HG02588 (cell line): ENCODE measurements around the gene SEMA7A.
A peak's percentile ranks its signal among the peaks of the same experiment; 100 is the strongest.

Experiments used
- ATAC-seq: cut with Tn5 transposase; IDR thresholded peaks from one replicate; pipeline ENCODE4 v1.9.1; 2021; ENCODE audit warnings: mild to moderate bottlenecking, moderate library complexity; ENCODE audit not compliant: unreplicated experiment

SEMA7A gene

GRCh38 chr15:74389241-74390048, 44.3 kb downstream of the SEMA7A start:
- ATAC-seq, result no peak

GRCh38 chr15:74388363-74388951, 45.3 kb downstream of the SEMA7A start:
- no peak for ATAC-seq

- no peak for ATAC-seq
These were observed 46.0 kb downstream of the SEMA7A start for GRCh38 chr15:74387621-74388362.

GRCh38 chr15:74387141-74387541, 46.6 kb downstream of the SEMA7A start:
- no peak for ATAC-seq

- ATAC-seq, result no peak
These were observed 47.1 kb downstream of the SEMA7A start for GRCh38 chr15:74386496-74387140.

GRCh38 chr15:74385733-74386132, 48.0 kb downstream of the SEMA7A start:
- no peak for ATAC-seq

- ATAC-seq, result peak; percentile 54
These were observed 48.7 kb downstream of the SEMA7A start for GRCh38 chr15:74384881-74385643.

- ATAC-seq, result no peak
These were observed 49.2 kb downstream of the SEMA7A start for GRCh38 chr15:74384566-74384880.

GRCh38 chr15:74383695-74384565, 49.8 kb downstream of the SEMA7A start:
- ATAC-seq, result peak; percentile 41

GRCh38 chr15:74383286-74383685, 50.5 kb downstream of the SEMA7A start:
- ATAC-seq, result no peak

- no peak for ATAC-seq
These were observed 51.5 kb downstream of the SEMA7A start for GRCh38 chr15:74382004-74382816.

GRCh38 chr15:74381481-74381880, 52.3 kb downstream of the SEMA7A start:
- no peak for ATAC-seq

GRCh38 chr15:74381190-74381453, 52.6 kb downstream of the SEMA7A start:
- no peak for ATAC-seq

GRCh38 chr15:74380361-74381189, 53.2 kb downstream of the SEMA7A start:
- no peak for ATAC-seq

GRCh38 chr15:74378848-74379247, 54.9 kb downstream of the SEMA7A start:
- no peak for ATAC-seq

- no peak for ATAC-seq
These were observed 55.7 kb downstream of the SEMA7A start for GRCh38 chr15:74377831-74378766.
